ENCODE results near the gene DGCR8.

Gene DGCR8

DNA sequence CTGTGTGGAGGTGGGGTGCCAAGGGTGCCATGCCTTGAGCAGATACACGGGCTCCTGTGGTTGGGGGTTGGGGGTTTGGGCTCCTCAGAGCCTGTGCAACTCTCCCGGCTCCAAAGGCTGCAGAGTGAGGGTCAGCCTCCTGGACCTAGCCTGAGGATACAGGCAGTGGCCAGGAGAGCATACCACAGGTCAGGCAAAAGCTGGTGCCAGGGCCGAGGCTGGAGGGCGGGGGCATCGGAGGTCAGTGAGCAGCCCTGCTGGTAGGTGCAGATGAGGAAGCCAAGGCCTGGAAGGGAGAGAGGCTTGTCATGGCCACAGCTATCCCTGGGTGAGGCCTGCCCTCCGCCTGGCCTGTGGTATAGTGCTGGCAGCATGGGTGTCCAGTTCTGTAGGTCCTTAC, 25.6 kb upstream of the DGCR8 start:
- H3K4me2 ChIP-seq: no peak overlapping the region

DNA sequence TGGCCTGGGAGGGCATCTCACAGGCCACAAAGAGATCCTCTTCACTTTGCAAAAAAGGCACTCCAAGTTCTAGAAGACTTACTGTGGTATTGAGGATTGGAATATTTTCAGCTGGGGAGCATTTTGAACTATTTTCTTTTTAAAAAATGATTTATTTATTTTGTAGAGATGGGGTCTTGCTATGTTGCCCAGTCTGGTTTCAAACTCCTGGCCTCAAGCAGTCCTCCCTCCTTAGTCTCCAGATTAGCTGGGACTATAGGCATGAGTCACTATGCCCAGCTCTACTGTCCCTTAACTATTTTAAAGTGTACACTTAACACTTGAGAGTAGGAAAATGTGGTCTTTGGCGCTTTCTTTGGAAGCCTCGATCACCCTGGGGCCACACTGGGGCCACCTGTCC, 24.9 kb upstream of the DGCR8 start:
- TF ChIP-seq, protein P1, sequence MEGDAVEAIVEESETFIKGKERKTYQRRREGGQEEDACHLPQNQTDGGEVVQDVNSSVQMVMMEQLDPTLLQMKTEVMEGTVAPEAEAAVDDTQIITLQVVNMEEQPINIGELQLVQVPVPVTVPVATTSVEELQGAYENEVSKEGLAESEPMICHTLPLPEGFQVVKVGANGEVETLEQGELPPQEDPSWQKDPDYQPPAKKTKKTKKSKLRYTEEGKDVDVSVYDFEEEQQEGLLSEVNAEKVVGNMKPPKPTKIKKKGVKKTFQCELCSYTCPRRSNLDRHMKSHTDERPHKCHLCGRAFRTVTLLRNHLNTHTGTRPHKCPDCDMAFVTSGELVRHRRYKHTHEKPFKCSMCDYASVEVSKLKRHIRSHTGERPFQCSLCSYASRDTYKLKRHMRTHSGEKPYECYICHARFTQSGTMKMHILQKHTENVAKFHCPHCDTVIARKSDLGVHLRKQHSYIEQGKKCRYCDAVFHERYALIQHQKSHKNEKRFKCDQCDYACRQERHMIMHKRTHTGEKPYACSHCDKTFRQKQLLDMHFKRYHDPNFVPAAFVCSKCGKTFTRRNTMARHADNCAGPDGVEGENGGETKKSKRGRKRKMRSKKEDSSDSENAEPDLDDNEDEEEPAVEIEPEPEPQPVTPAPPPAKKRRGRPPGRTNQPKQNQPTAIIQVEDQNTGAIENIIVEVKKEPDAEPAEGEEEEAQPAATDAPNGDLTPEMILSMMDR (conservative IDR thresholded peaks at IDR 0.05; ENCODE audit: low read depth, low read length): no peak
- Histone ChIP-seq H3K4me3 (IDR thresholded peaks at IDR 0.05; ENCODE audit: insufficient read depth, low read depth, low read length) (no peak overlapping the region), H4K20me1 (ENCODE audit: insufficient read depth) (no peaks in the 10 kb centered on the region), H3K79me2 (ENCODE audit: insufficient read depth, low read depth) (no peaks in the 10 kb centered on the region), H2AFZ (ENCODE audit: low read depth) (no peak overlapping the region), H3K4me2 (no peak overlapping the region), H3K4me1 (ENCODE audit: low read depth, poor library complexity, severe bottlenecking) (no peaks in the 10 kb centered on the region), H3K27ac (no peak overlapping the region), H3K36me3 (ENCODE audit: insufficient read depth) (no peaks in the 10 kb centered on the region), H3K27me3 (ENCODE audit: insufficient read depth, low read depth) (no peaks in the 10 kb centered on the region), H3K9ac (no peak overlapping the region)

More for the DNA sequence above, 25.6 kb upstream of the DGCR8 start:
- Histone ChIP-seq H4K20me1 (ENCODE audit: insufficient read depth) (no peaks in the 10 kb centered on the region), H3K36me3 (ENCODE audit: insufficient read depth) (no peaks in the 10 kb centered on the region), H3K79me2 (ENCODE audit: insufficient read depth, low read depth) (no peaks in the 10 kb centered on the region), H3K4me1 (ENCODE audit: low read depth, poor library complexity, severe bottlenecking) (no peaks in the 10 kb centered on the region), H2AFZ (ENCODE audit: low read depth) (no peak overlapping the region), H3K27ac (no peak overlapping the region), H3K4me3 (IDR thresholded peaks at IDR 0.05; ENCODE audit: insufficient read depth, low read depth, low read length) (no peak overlapping the region), H3K9ac (no peak overlapping the region), H3K27me3 (ENCODE audit: insufficient read depth, low read depth) (no peaks in the 10 kb centered on the region)
- TF ChIP-seq, protein P1 (conservative IDR thresholded peaks at IDR 0.05; ENCODE audit: low read depth, low read length): no peak

- H2AFZ ChIP-seq (ENCODE audit: low read depth): no peak overlapping the region
- TF ChIP-seq, protein P1 (conservative IDR thresholded peaks at IDR 0.05; ENCODE audit: low read depth, low read length): no peak
These were observed 24.4 kb upstream of the DGCR8 start for GRCh38 chr22:20055654-20056053.

DNA sequence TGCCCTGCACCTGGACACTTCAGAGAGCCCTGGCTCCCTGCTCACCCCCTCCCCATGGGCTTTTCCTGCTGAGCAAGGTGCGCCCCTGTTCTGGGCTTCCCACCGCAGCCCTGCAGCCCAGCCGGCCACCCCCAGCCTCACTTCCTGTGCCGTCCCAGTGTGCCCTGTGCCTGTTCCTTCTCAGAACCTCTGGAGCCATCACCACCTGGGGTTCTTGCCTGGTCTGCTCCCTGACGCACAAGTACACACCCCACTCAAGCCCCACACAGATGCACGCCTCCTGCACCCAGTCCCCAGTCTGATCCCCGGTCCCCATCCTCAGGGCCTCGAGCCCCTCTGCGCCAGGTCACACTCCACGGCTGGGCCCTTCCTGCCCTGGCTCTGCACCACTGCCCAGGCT, 23.9 kb upstream of the DGCR8 start:
- TF ChIP-seq, protein P1 (conservative IDR thresholded peaks at IDR 0.05; ENCODE audit: low read depth, low read length): no peak
- Histone ChIP-seq H3K79me2 (ENCODE audit: insufficient read depth, low read depth) (no peaks in the 10 kb centered on the region), H3K27ac (no peak overlapping the region), H3K4me1 (ENCODE audit: low read depth, poor library complexity, severe bottlenecking) (no peaks in the 10 kb centered on the region), H3K4me2 (no peak overlapping the region), H3K27me3 (ENCODE audit: insufficient read depth, low read depth) (no peaks in the 10 kb centered on the region), H4K20me1 (ENCODE audit: insufficient read depth) (no peaks in the 10 kb centered on the region), H2AFZ (ENCODE audit: low read depth) (no peak overlapping the region), H3K4me3 (IDR thresholded peaks at IDR 0.05; ENCODE audit: insufficient read depth, low read depth, low read length) (no peak overlapping the region), H3K36me3 (ENCODE audit: insufficient read depth) (no peaks in the 10 kb centered on the region), H3K9ac (no peak overlapping the region)

More at GRCh38 chr22:20055654-20056053, 24.4 kb upstream of the DGCR8 start:
- no peaks in the 10 kb centered on the region for H3K79me2 ChIP-seq (ENCODE audit: insufficient read depth, low read depth)
- no peaks in the 10 kb centered on the region for H3K27me3 ChIP-seq (ENCODE audit: insufficient read depth, low read depth)
- H3K36me3 ChIP-seq (ENCODE audit: insufficient read depth): no peaks in the 10 kb centered on the region
- no peak overlapping the region for H3K27ac ChIP-seq
- no peak overlapping the region for H3K4me3 ChIP-seq (IDR thresholded peaks at IDR 0.05; ENCODE audit: insufficient read depth, low read depth, low read length)
- no peak overlapping the region for H3K9ac ChIP-seq
- no peaks in the 10 kb centered on the region for H3K4me1 ChIP-seq (ENCODE audit: low read depth, poor library complexity, severe bottlenecking)
- no peak overlapping the region for H3K4me2 ChIP-seq
- H4K20me1 ChIP-seq (ENCODE audit: insufficient read depth): no peaks in the 10 kb centered on the region

Data from KMS-11 (cell line).